H7 (cell line): ENCODE measurements around the gene FUCA2. TPM values are rescaled to one million over a fixed set of nuclear protein-coding genes. Genes with fewer than 3 reads are reported as not detected.
A peak's percentile ranks its signal among the peaks of the same experiment; 100 is the strongest.
"Not testable (repeated sequence)": the region's sequence is repeated elsewhere in the genome, so short reads cannot be mapped to it uniquely, and the experiment has no call there.

Experiments
- DNase-seq: peaks from one replicate; pipeline ENCODE4 v3.0.0; 2012
- H3K27me3 ChIP-seq: 2 replicates; pipeline ENCODE4 v1.6.0; 2011; ENCODE audit warnings: mild to moderate bottlenecking, low read length; ENCODE audit not compliant: control insufficient read depth, insufficient read depth
- H3K36me3 ChIP-seq: replicated peaks from 2 replicates; pipeline ENCODE4 v1.5.1; 2011; ENCODE audit warnings: low read length; ENCODE audit not compliant: control insufficient read depth, insufficient read depth
- H3K4me3 ChIP-seq: 2 replicates; pipeline ENCODE4 v1.5.1; 2011; ENCODE audit warnings: low read depth, mild to moderate bottlenecking, control low read depth, low read length, moderate library complexity; ENCODE audit not compliant: insufficient read depth
- total RNA-seq: library from RNA; depleted of rRNA; stranded (reverse); fragments of >200 nt; shearing (Covaris generic); gene quantifications from 2 replicates; pipeline ENCODE4 v1.2.3, GENCODE V29; 2014

The FUCA2 gene
- total RNA-seq, 1 experiment from 2014 or later, result 54.0 TPM

DNA sequence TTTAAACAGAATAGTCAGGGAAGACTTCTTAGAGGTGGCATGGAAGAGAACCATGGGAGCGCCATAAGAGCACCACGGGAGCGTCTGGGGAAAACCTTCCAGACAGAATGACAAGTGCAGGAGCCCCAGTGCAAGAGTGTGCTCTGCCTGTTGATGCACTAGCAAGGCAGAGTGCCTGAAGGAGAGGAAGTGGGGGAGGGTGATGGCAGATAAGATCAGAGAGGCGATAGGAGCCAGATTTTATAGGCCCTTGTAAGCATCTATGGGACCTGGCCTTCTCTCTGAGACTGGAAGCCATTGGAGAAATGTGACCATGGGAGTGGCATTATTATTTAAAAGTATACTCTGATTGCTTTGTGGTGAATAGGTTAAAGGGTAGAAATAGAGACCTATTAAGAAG is 13.1 kb downstream of the FUCA2 start:
- Histone ChIP-seq H3K36me3 (peaks cover 9% of the 10 kb centered on the region), H3K4me3 (no peak overlapping the region), H3K27me3 (no peaks in the 10 kb centered on the region)
- no peak for DNase-seq

DNA sequence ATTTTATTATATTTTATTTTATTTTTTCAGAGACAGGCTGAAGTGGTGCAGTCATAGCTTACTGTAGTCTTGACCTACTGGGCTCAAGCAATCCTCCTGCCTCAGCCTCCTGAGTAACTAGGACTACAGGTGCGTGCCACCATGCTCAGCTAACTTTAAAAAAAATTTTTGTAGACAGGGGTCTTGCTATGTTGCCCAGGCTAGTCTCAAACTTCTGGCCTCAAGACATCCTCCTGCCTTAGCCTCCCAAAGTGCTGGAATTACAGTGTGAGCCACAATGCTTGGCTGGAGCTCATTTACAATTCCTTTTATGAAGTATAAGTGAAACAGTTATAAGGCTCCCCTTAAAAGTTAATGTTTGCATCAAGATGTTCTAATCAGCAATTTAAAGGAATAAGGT is 14.5 kb downstream of the FUCA2 start:
- Histone ChIP-seq H3K36me3 (peaks cover 7% of the 10 kb centered on the region), H3K27me3 (no peaks in the 10 kb centered on the region)
- no peak for DNase-seq

GRCh38 chr6:143490775-143491174 is 20.7 kb downstream of the FUCA2 start:
- H3K4me3 ChIP-seq, result no peak overlapping the region
- peaks cover 1% of the 10 kb centered on the region for H3K36me3 ChIP-seq
- no peaks in the 10 kb centered on the region for H3K27me3 ChIP-seq
- DNase-seq, result no peak

More for the DNA sequence above, 14.5 kb downstream of the FUCA2 start:
- no peak overlapping the region for H3K4me3 ChIP-seq

GRCh38 chr6:143490244-143490643 is 21.3 kb downstream of the FUCA2 start:
- no peaks in the 10 kb centered on the region for H3K27me3 ChIP-seq
- DNase-seq, result no peak
- no peak overlapping the region for H3K4me3 ChIP-seq
- H3K36me3 ChIP-seq, result no peaks in the 10 kb centered on the region; the same call in 1 of the 2 replicates

DNA sequence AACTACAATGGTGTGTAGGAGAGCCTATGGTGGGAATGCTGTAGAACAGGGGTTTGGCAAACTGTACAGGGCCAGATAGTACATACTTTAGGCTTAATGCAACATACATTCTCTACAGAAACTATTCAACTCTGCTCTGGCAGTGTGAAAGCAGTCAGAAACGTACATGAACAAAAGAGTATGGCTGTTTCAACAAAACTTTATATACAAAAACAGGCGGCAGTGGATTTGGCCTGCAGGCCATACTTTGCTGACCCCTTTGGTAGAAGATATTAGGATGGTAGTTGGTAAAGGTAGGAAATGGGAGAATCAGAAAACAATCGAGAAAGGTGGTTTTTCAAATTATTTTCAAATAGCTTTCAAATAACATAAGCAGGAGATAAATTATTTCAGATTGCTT is 24.8 kb downstream of the FUCA2 start:
- Histone ChIP-seq H3K4me3 (no peak overlapping the region), H3K27me3 (no peaks in the 10 kb centered on the region), H3K36me3 (no peaks in the 10 kb centered on the region)
- no peak for DNase-seq

DNA sequence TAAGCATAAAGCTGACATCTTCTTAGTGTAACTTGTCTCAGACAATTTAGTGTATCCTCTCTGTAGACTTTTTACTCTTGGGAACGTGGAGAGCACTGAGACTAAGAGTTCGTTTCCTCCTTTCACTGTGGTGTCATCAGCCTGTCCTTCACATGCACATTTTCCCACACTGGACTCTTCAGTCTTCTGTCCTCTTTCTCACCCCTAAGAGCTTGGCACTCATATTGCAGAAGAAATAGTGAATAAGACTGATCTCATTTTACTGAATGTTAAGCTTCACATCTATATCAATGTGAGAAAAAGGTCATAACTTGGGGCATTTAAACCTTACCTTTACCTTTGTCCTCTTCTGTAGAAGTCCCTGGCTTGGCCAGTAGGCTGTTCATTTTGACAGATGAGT is 25.6 kb downstream of the FUCA2 start:
- H3K4me3 ChIP-seq, result no peak overlapping the region
- no peak for DNase-seq
- H3K27me3 ChIP-seq, result no peaks in the 10 kb centered on the region
- H3K36me3 ChIP-seq, result no peaks in the 10 kb centered on the region

DNA sequence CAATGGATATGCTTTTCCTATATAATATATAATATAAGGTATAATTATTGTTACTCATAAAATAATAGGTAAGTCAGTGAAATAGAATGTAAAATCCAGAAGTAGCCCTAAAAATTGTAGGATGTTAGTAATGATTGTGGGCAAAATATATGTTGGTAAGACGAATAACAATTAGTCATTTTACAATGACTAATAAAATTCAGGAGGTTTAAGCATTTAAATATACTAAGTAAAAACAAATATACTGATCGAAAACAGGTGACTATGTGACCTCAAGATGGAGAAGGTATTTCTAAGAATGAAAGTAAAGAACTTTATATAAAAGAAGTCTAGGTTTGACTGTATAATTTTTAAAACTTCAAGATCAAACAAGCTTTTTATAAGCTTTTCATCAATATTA is 28.9 kb downstream of the FUCA2 start:
- DNase-seq, result no peak
- no peaks in the 10 kb centered on the region for H3K36me3 ChIP-seq
- H3K27me3 ChIP-seq, result no peaks in the 10 kb centered on the region
- no peak overlapping the region for H3K4me3 ChIP-seq

- H3K36me3 ChIP-seq, result no peaks in the 10 kb centered on the region
- no peak for DNase-seq
- H3K27me3 ChIP-seq, result no peaks in the 10 kb centered on the region
- no peak overlapping the region for H3K4me3 ChIP-seq
These were observed 32.9 kb downstream of the FUCA2 start for GRCh38 chr6:143478479-143479062.

DNA sequence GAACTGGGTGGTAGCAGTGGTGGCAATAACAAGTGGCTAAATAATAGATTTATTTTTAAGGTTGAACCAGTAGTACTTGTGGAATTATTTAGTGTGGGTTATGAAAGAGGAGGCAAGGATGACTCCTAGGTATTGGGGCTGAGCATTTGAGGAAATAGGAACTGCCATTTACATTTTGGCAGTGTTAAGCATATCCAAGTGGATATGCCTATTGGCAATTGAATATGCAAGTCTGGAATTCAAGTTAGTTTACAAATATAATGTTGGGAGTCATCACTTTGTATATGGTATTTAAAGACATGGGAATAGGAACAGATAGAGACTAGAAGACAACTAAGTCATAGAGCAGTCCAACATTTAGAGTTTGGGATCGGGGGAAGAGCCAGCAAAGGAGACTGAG is 35.0 kb downstream of the FUCA2 start:
- Histone ChIP-seq H3K4me3 (no peak overlapping the region), H3K27me3 (no peaks in the 10 kb centered on the region), H3K36me3 (no peaks in the 10 kb centered on the region)
- DNase-seq, result no peak

GRCh38 chr6:143471822-143472221 is 39.7 kb downstream of the FUCA2 start:
- Histone ChIP-seq H3K4me3 (no peak overlapping the region), H3K36me3 (no peaks in the 10 kb centered on the region), H3K27me3 (no peaks in the 10 kb centered on the region)
- no peak for DNase-seq

DNA sequence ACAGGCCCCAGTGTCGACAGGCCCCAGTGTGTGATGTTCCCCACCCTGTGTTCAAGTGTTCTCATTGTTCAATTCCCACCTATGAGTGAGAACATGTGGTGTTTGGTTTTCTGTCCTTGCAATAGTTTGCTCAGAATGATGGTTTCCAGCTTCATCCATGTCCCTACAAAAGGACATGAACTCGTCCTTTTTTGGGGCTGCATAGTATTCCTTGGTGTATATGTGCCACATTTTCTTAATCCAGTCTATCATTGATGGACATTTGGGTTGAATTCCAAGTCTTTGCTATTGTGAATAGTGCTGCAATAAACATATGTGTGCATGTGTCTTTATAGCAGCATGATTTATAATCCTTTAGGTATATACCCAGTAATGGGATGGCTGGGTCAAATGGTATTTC is 42.7 kb downstream of the FUCA2 start:
- H3K36me3 ChIP-seq, H3K27me3 ChIP-seq, H3K4me3 ChIP-seq, DNase-seq: not testable (repeated sequence)

DNA sequence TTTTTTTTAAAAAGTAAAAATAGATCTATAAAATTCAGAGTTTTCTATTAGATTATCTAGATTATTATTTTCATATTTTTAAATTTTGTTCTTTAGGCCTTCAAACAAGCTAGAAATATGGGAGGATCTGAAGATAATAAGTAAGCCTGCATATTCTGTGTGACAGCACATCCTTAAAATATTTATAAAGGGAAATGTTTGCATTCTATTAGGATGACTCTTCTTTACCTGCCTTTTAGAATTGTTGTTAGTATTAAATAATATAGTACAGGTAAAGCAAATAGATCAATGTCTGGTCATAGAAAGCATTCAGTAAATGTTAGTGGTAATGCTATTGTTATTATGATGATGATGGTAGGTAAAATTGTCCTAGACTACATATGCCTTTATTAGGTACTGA is 43.5 kb downstream of the FUCA2 start:
- no peaks in the 10 kb centered on the region for H3K36me3 ChIP-seq

GRCh38 chr6:143465546-143465945 is 46.0 kb downstream of the FUCA2 start:
- no peak overlapping the region for H3K4me3 ChIP-seq
- no peaks in the 10 kb centered on the region for H3K27me3 ChIP-seq
- H3K36me3 ChIP-seq, result no peaks in the 10 kb centered on the region
- no peak for DNase-seq

More for the DNA sequence above, 43.5 kb downstream of the FUCA2 start:
- H3K27me3 ChIP-seq, result no peaks in the 10 kb centered on the region
- H3K4me3 ChIP-seq, result no peak overlapping the region
- DNase-seq, result no peak

GRCh38 chr6:143457563-143458359 is 53.8 kb downstream of the FUCA2 start:
- no peak for DNase-seq
- Histone ChIP-seq H3K27me3 (no peaks in the 10 kb centered on the region), H3K4me3 (no peak overlapping the region), H3K36me3 (no peaks in the 10 kb centered on the region)

DNA sequence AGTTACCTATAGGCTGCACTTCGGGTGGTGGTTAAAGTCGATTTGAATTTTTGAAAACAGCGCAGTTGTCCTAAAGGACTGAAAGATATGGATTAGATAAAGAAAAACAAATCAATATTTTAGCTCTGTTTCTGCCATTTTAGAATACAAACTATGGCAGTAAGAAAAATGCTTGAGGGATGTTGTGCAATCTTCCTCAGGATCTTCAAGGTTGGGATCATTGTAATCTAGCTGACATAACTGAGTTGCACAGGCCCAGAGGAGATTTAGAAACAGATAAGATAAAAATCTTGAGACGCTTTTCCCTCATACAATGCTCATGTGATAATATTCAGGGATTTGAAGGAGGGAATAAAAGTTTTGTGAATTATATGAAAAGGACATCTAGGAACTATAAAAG is 60.0 kb downstream of the FUCA2 start:
- H3K27me3 ChIP-seq, result no peaks in the 10 kb centered on the region
- H3K4me3 ChIP-seq, result peak overlapping the region; percentile 79; the same call in 1 of the 2 replicates
- DNase-seq, result no peak
- H3K36me3 ChIP-seq, result no peaks in the 10 kb centered on the region
